Tibial nerve (tissue), 4 donors: ENCODE results near the gene RXFP3.

Source experiments
- CTCF ChIP-seq, 5 experiments: fragments of 200-600 bp in 3 of 5; fragments of 450-650 bp in 2 of 5; sonication (generic) in 3 of 5; IDR thresholded peaks; one replicate each; pipeline ENCODE4 v1.5.1; 2016 to 2019; ENCODE audit warnings: antibody characterized with exemption in 5 of 5, mild to moderate bottlenecking in 3 of 5, moderate library complexity in 2 of 5
- EP300 ChIP-seq, 2 donors: sonication (generic); formaldehyde crosslinking; IDR thresholded peaks; one replicate each; pipeline ENCODE4 v1.6.1; 2017; ENCODE audit warnings: antibody characterized with exemption in 2 of 2, mild to moderate bottlenecking in 1 of 2
- POLR2A ChIP-seq, 2 donors: fragments of 450-650 bp; IDR thresholded peaks; one replicate each; pipeline ENCODE4 v1.6.1; 2017; ENCODE audit warnings: antibody characterized with exemption in 2 of 2, mild to moderate bottlenecking in 2 of 2, moderate library complexity in 2 of 2

GRCh38 chr5:33957577-33958150 lies 21.5 kb downstream of the RXFP3 start:
- TF ChIP-seq POLR2A (IDR thresholded peaks at IDR 0.05) (no peak), CTCF (IDR thresholded peaks at IDR 0.05) (no peak), EP300 (IDR thresholded peaks at IDR 0.05) (no peak)
